HG03064 (cell line): Measurements from ENCODE around the gene MIB1.

Source experiments
- ATAC-seq: cut with Tn5 transposase; IDR thresholded peaks from one replicate; pipeline ENCODE4 v1.9.1; 2021; ENCODE audit warnings: low read depth; ENCODE audit not compliant: unreplicated experiment

The MIB1 gene

DNA sequence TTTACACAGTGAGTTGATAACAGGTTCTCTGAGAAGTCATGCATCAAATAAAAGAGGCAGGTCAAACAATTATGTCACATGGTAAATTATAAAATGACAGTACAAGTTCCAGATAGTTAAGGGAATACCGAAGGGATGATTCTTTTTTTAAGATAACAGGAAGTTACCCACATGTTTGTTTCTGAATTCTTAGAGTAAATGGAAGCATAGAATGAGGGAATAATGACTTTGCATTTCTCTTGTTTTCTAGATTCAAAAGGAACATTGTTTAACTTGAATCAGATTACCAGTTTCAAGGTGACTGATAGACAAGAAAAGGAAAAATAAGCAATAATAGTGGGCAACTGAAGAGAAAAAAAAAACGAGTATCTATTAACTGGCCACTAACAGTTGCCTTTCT lies 124.5 kb downstream of the MIB1 start:
- ATAC-seq, result no peak

- ATAC-seq, result no peak
Observed at GRCh38 chr18:21868770-21869169, 128.2 kb downstream of the MIB1 start.

GRCh38 chr18:21889570-21889969 lies 149.0 kb downstream of the MIB1 start:
- no peak for ATAC-seq

GRCh38 chr18:21894619-21895367 lies 154.2 kb downstream of the MIB1 start:
- no peak for ATAC-seq

GRCh38 chr18:21896732-21897336 lies 156.2 kb downstream of the MIB1 start:
- ATAC-seq, result no peak

- no peak for ATAC-seq
Observed at GRCh38 chr18:21897811-21898210, 157.2 kb downstream of the MIB1 start.

DNA sequence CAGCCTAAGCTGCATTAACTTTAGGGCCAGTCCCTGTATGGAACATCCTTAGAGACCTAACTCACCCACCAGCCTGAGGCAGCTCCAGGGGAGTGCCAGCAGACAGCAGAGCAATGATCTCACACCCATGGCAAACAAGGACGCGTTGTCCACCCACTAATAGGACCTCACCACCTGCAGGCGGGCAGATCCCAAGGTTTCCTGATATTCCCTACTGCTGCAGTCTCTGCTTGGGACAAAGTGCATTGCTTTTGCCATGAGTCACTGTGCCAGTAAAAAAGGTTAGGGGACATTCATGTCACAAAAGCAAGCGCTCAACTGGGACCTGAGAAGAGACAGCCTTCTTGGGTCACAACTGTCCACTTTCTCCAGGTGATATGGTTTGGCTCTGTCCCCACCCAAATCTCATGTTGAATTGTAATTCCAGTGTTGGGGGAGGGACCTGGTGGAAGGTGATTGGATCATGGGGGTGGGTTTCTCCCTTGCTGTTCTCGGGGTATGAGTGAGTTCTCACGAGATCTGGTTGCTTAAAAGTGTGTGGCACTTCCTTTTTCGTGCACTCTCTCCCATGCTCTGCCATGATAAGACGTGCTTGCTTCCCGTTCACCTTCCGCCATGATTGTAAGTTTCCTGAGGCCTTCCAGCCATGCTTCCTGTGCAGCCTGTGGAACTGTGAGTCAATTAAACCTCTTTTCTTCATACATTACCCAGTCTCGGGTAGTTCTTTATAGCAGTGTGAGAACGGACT lies 160.2 kb downstream of the MIB1 start:
- no peak for ATAC-seq

- ATAC-seq, result no peak
Observed at GRCh38 chr18:21901423-21901945, 160.9 kb downstream of the MIB1 start.

- ATAC-seq, result no peak
Observed at GRCh38 chr18:21903709-21904108, 163.1 kb downstream of the MIB1 start.

- no peak for ATAC-seq
Observed at GRCh38 chr18:21904856-21905255, 164.3 kb downstream of the MIB1 start.

DNA sequence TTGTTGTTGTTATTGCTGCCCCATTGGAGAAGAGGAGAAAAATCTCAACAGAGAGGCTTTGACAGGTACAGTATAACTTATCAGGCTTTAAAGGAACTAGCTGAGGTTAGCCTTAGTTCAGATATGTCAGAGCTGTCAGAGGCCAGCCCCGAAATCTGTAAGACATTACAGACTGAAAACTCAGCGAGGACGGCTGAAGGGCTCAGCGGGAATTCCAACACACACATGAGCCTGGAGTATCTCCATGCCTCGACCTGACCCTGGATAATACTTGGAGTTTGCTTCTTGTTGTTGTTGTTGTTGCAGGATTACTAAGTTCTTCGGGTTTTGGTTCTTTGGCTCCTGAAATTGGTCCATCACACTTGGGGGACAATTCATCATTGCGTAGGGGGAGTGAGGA lies 166.9 kb downstream of the MIB1 start:
- no peak for ATAC-seq

DNA sequence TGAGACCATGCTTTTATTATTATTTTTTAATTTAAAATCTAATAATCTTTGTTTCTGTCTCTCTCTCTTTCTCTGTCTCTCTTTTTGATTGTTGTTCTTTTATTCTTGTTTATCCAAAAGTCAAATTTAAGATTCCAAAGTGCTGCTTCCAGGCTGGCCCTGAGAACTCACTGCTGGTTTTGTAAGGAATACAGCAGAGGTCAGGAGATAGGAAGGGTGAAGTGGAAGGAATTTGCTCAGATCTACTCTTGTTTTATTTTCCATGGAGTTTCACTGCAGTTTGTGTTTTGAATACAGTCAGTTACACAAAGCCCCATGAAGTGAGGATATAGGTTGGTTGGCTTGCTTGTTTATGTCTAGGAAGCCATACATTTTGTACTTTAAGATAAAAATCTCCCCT lies 168.1 kb downstream of the MIB1 start:
- ATAC-seq, result no peak

DNA sequence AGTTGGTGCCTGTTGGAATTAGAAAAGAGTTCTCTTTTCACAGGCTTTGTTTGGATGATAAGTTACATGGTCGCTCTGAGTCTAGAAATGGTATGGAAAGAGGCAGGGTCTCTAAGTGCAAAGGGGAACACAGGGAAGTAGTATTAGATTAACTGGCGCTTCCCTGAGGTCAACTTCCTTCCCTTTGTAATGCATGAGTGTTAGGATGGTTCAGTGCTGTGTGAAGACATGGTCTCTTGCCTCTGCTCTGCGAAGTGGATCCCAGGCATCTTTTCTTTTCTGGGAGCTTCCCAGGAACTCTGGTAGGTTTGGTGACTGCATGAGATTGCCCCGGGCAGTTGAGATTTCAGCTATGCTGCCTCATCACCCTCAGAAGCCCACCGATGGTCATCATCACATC lies 170.3 kb downstream of the MIB1 start:
- ATAC-seq, result no peak

GRCh38 chr18:21911551-21911950 lies 171.0 kb downstream of the MIB1 start:
- ATAC-seq, result no peak

DNA sequence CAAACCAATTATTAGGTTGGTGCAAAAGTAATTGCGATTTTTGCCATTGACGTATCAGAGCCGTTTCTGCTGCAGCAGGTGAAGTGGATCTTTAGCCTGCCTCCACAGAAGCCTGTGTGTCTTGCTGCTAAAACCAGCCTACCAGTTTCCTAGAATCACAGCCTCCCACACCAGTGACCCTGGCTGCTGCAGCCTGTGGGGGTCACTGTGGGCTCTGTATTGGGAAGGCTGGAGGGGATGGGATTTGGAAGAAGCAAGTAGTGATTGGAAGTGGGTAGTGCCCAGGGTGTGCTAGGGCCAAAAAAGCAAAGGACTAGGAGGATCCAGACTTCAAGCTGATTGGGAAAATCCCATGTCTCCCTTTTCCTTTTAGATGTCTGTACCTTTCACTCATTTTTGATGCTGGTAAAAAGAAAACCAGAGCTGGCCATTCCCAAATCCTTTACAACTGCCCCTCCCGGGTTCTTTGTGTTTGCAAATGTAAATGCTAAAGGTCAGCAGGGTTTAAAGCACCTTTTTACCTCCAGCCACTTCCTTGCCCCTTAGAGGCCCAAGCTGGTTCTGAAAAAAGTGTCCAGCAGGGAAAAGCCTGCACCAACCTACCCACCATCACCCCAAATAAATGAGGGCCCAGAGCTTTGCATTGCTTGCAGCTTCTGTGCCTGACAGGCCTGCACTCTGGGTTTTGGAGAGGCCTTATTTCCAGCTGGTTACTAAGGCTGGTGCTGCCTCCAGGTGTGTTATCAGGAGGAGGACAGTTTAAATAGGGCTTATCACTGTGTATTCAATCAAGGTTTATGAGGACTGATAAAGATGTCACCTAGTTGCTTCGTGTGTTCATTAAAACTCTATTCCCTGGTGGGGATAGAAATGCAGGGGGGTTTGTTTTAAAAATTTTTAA lies 172.0 kb downstream of the MIB1 start:
- ATAC-seq, result no peak

GRCh38 chr18:21914739-21915319 lies 174.2 kb downstream of the MIB1 start:
- no peak for ATAC-seq

DNA sequence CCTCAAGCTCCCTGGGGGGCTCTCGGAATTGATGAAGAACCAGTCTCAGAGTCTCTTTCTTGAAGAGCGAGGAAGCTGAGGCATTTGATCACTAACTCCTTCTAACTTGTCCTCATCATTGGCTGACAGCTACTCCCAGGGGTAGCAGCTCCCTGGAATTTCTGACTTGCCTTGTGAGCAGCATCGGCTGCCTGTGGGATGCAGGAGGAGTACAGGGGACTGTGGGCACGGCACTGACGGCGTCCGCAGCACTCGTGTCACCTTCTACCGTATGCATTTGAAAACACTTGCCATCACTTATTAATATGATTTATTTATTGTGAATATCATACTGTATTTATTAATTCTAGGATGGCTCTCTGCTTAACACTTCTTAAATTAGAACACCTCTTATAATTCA lies 175.0 kb downstream of the MIB1 start:
- ATAC-seq, result no peak

DNA sequence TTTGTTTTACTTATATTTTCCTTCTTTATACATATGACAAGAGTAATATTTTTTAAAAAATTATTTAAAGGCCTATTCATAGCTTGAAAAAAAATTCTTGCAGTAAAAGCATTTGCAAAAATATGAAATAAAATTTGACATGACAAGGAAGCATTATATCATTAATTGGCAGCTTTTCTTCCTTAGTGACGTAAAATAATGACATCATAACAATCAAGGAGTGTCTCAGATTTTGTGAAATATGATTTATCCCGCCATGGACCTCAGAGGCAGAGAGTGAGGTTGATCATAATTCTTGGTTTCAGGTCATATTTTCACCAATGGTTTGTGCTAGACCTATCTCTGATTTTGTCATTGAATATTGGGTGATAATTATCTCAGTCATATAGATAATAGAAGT lies 176.0 kb downstream of the MIB1 start:
- no peak for ATAC-seq

GRCh38 chr18:21918693-21919092 lies 178.1 kb downstream of the MIB1 start:
- no peak for ATAC-seq
